T-cell (primary cell): ENCODE data around the gene IFNLR1. TPM values are rescaled to one million over a fixed set of nuclear protein-coding genes. Genes with fewer than 3 reads are reported as not detected.
A peak's percentile ranks its signal among the peaks of the same experiment; 100 is the strongest.

Source experiments
- ATAC-seq, 4 experiments: fragments of 200-7000 bp in 3 of 4; fragments of 150-1000 bp in 1 of 4; cut with Tn5 transposase; replicated peaks in 1 of 4; 1 replicate in 3 of 4; 2 replicates in 1 of 4; pipeline ENCODE4 v1.10.0; 2021; ENCODE audit warnings: moderate library complexity in 3 of 4, mild to moderate bottlenecking in 2 of 4, moderate number of reproducible peaks in 1 of 4
- CTCF ChIA-PET, 2 donors: fragments of 300-600 bp; sonication (Branson Sonifier 250); formaldehyde crosslinking; loops; one replicate each; lab custom pipeline; 2022; ENCODE audit warnings: antibody characterized with exemption in 2 of 2; lab: Charles Lee
- POLR2A ChIA-PET, 2 donors: fragments of 300-600 bp; sonication (Branson Sonifier 250); formaldehyde crosslinking; loops; one replicate each; lab custom pipeline; 2022; ENCODE audit warnings: antibody characterized with exemption in 2 of 2; lab: Charles Lee
- DNase-seq, 35 experiments: peaks; one replicate each; pipeline versions ENCODE4 v3.0.0 to v3.0.0-alpha.2; 2013 to 2023
- H3K27ac ChIP-seq: one replicate; pipeline ENCODE4 v1.5.1; 2013; ENCODE audit warnings: low read length
- H3K27me3 ChIP-seq, 2 experiments: replicated peaks in 1 of 2; 1 replicate in 1 of 2; 2 replicates in 1 of 2; pipeline versions ENCODE4 v1.6.1 to v1.7.0; 2013; ENCODE audit warnings: low read length in 1 of 2, mixed read lengths in 1 of 2; ENCODE audit not compliant: control insufficient read depth in 2 of 2, insufficient read depth in 2 of 2; ENCODE audit errors: extremely low read depth in 1 of 2
- H3K36me3 ChIP-seq, 2 donors: 1 replicate in 1 of 2; 2 replicates in 1 of 2; pipeline versions ENCODE4 v1.6.1 to v1.7.0; 2013; ENCODE audit warnings: low read length in 1 of 2; ENCODE audit not compliant: control insufficient read depth in 2 of 2, insufficient read depth in 1 of 2; ENCODE audit errors: extremely low read depth in 1 of 2
- H3K4me1 ChIP-seq, 2 experiments: 1 replicate in 1 of 2; 2 replicates in 1 of 2; pipeline versions ENCODE4 v1.6.1 to v1.7.0; 2013; ENCODE audit warnings: low read length in 2 of 2, mixed read lengths in 1 of 2; ENCODE audit not compliant: insufficient read depth in 2 of 2, control insufficient read depth in 1 of 2; ENCODE audit errors: extremely low read depth in 1 of 2
- H3K4me3 ChIP-seq, 2 donors: 1 replicate in 1 of 2; 2 replicates in 1 of 2; pipeline versions ENCODE4 v1.5.1 to v1.7.0; 2013; ENCODE audit warnings: mild to moderate bottlenecking in 2 of 2, low read length in 1 of 2, moderate library complexity in 1 of 2; ENCODE audit not compliant: control insufficient read depth in 1 of 2; ENCODE audit errors: extremely low read depth in 1 of 2
- H3K9me3 ChIP-seq: 2 replicates; pipeline ENCODE4 v1.7.0; 2013
- H3K27ac Mint-ChIP-seq, 2 donors: one replicate each; pipeline ENCODE4 v1.8.0; 2020 to 2021; ENCODE audit warnings: mild to moderate bottlenecking in 2 of 2, mixed read lengths in 2 of 2
- H3K27me3 Mint-ChIP-seq, 2 donors: one replicate each; pipeline ENCODE4 v1.8.0; 2021 to 2022; ENCODE audit warnings: mixed read lengths in 2 of 2
- H3K36me3 Mint-ChIP-seq: one replicate; pipeline ENCODE4 v1.8.0; 2021; ENCODE audit warnings: mixed read lengths
- H3K4me1 Mint-ChIP-seq, 3 donors: one replicate each; pipeline ENCODE4 v1.8.0; 2020 to 2022; ENCODE audit warnings: mixed read lengths in 3 of 3, mild to moderate bottlenecking in 1 of 3
- H3K4me3 Mint-ChIP-seq, 3 donors: one replicate each; pipeline ENCODE4 v1.8.0; 2020 to 2022; ENCODE audit warnings: mild to moderate bottlenecking in 3 of 3, mixed read lengths in 3 of 3, moderate library complexity in 3 of 3
- H3K9me3 Mint-ChIP-seq, 3 donors: one replicate each; pipeline ENCODE4 v1.8.0; 2020 to 2022; ENCODE audit warnings: mixed read lengths in 3 of 3
- WGBS: methylation state at CpG from one replicate; pipeline ENCODE4 v1.1.5; 2013; ENCODE audit warnings: missing lambda C conversion rate; ENCODE audit not compliant: insufficient coverage; 5-methylcytosine and 5-hydroxymethylcytosine counted together
- total RNA-seq, 35 experiments: library from RNA in 6 of 35; stranded (reverse) in 6 of 35; fragments of 120-200 nt in 1 of 35; gene quantifications; one replicate each; pipeline versions ENCODE4 v1.2.1 to v1.2.4 and lab custom pipeline; 2013 to 2026

The IFNLR1 gene
- total RNA-seq, 5 donors from 2014 or later (not counting 1 experiment from before 2014, with no cell fraction given), result 2.4 to 7.0 (median 6.0) TPM

DNA sequence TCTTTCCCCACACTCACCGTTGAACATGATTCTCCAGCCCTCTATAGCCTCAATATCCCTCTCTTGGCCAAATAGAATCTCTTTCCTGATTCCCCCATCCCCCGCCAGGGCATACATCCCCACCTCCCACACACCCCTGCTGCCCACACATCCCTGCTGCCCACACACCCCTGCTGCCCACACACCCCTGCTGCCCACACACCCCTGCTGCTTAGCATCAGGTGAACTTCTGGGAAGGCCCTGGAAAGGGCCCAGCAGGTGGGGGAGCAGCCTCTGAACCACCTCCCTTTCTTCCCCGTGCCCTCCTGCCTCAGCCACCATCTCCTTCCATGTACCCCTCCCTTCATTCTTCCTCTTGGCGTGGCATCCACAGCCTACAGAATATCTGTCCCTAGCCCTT is 15.9 kb upstream of the IFNLR1 start:
- Mint-ChIP-seq H3K36me3 (no peaks in the 10 kb centered on the region), H3K27ac (no peak overlapping the region), H3K4me1 (peaks cover 5 to 13% (median 7%) of the 10 kb centered on the region in 3 donors), H3K9me3 (no peaks in the 10 kb centered on the region), H3K27me3 (peaks cover 0 to 4% of the 10 kb centered on the region in 2 donors), H3K4me3 (no peak overlapping the region)
- no peaks in the 10 kb centered on the region for H3K36me3 ChIP-seq
- H3K27ac ChIP-seq, result no peak overlapping the region
- ATAC-seq, result no peak
- DNase-seq, result no peak
- POLR2A ChIA-PET, result no interaction called here
- H3K27me3 ChIP-seq, result peaks cover 0 to 18% of the 10 kb centered on the region in 2 experiments
- CTCF ChIA-PET, result interaction anchor here (1.3 to 6.0 kb wide), 2 partner anchors 188 to 190 kb away, joined by 5 to 196 read pairs; no protein-coding TSS in a partner anchor
- 81% methylated on average over 4 of the region's 4 CpGs for WGBS
- no peak overlapping the region for H3K4me3 ChIP-seq
- H3K4me1 ChIP-seq, result peaks cover 4 to 7% of the 10 kb centered on the region in 2 experiments
- no peaks in the 10 kb centered on the region for H3K9me3 ChIP-seq

DNA sequence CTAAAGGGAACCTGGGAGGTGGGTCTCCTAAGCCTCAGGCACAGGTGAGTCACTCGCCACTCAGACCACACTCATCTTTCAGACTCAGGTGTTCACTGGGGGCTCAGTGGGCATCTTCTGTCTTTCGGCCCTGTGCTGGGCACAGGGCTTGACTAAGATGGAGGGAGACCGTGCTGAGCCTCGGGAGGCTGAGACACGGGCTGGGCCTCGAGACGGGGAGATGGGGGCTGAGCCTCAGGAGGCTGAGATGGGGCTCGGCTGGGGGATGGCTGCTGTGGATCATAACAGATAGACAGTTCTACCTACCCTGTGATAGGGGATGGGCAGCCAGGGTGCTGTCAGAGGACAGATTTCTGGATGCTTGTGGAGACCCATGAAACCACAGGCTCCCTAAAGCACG is 15.5 kb upstream of the IFNLR1 start:
- no peaks in the 10 kb centered on the region for H3K36me3 ChIP-seq
- no peaks in the 10 kb centered on the region for H3K9me3 ChIP-seq
- ChIA-PET CTCF (interaction anchor here (0.6 to 6.0 kb wide), 4 partner anchors 190 to 628 kb away, joined by 3 to 196 read pairs (median 5); partner anchors contain the start of gene NIPAL3 (in 1 of the 2)), POLR2A (no interaction called here)
- Mint-ChIP-seq H3K9me3 (no peaks in the 10 kb centered on the region), H3K27ac (no peak overlapping the region), H3K4me1 (peaks cover 5 to 13% (median 7%) of the 10 kb centered on the region in 3 donors), H3K36me3 (no peaks in the 10 kb centered on the region), H3K27me3 (peaks cover 0 to under 1% of the 10 kb centered on the region in 2 donors), H3K4me3 (no peak overlapping the region)
- WGBS, result 98% methylated on average over 7 of the region's 9 CpGs
- DNase-seq (no peak), ATAC-seq (no peak)
- H3K27ac ChIP-seq, result no peak overlapping the region
- no peak overlapping the region for H3K4me3 ChIP-seq
- peaks cover 0 to 18% of the 10 kb centered on the region in 2 experiments for H3K27me3 ChIP-seq
- peaks cover 4 to 7% of the 10 kb centered on the region in 2 experiments for H3K4me1 ChIP-seq

DNA sequence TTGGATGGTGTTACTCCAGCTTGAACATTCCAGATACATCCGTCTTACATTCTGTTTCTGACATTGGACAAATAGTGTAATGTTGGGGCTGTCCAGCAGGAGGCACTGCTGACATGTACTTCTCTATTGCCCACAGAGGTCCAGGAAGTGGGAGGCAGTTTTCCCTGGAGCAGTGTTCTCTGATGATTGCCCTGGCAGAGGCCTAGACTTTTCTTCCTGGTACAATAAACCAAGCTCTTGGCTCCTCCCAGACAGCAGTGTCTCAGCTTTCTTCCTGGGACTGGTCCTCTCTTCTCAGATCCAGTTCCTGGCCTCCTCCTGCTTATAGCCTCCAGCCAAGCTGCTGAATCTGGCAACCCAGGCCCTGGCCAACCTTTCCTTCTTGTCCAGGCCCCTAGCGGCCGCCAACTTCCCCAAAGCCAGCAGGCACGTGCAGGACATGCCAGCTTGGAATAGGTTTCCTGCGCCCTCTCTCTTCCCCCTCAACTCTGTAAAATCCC is 14.9 kb upstream of the IFNLR1 start:
- H3K4me1 ChIP-seq, result peaks cover 4 to 7% of the 10 kb centered on the region in 2 experiments
- H3K9me3 ChIP-seq, result no peaks in the 10 kb centered on the region
- no peak overlapping the region for H3K4me3 Mint-ChIP-seq
- WGBS, result 77% methylated on average over 2 of the region's 5 CpGs
- H3K27me3 Mint-ChIP-seq, result no peaks in the 10 kb centered on the region
- no peaks in the 10 kb centered on the region for H3K36me3 Mint-ChIP-seq
- POLR2A ChIA-PET, result no interaction called here
- no peaks in the 10 kb centered on the region for H3K36me3 ChIP-seq
- H3K27ac Mint-ChIP-seq, result no peak overlapping the region
- no peak overlapping the region for H3K27ac ChIP-seq
- CTCF ChIA-PET, result interaction anchor here (0.6 to 6.0 kb wide), 6 partner anchors 189 to 629 kb away, joined by 3 to 196 read pairs (median 6); partner anchors contain the start of gene NIPAL3 (in 1 of the 2)
- DNase-seq (peak in 30 of 35 experiments; percentile 10 to 74 (median 38)), ATAC-seq (peak in 3 of 4 experiments; percentile 35 to 54 (median 51))
- H3K4me3 ChIP-seq, result no peak overlapping the region
- peaks cover 5 to 13% (median 7%) of the 10 kb centered on the region in 3 donors for H3K4me1 Mint-ChIP-seq
- H3K27me3 ChIP-seq, result peaks cover 0 to 18% of the 10 kb centered on the region in 2 experiments
- no peaks in the 10 kb centered on the region for H3K9me3 Mint-ChIP-seq

DNA sequence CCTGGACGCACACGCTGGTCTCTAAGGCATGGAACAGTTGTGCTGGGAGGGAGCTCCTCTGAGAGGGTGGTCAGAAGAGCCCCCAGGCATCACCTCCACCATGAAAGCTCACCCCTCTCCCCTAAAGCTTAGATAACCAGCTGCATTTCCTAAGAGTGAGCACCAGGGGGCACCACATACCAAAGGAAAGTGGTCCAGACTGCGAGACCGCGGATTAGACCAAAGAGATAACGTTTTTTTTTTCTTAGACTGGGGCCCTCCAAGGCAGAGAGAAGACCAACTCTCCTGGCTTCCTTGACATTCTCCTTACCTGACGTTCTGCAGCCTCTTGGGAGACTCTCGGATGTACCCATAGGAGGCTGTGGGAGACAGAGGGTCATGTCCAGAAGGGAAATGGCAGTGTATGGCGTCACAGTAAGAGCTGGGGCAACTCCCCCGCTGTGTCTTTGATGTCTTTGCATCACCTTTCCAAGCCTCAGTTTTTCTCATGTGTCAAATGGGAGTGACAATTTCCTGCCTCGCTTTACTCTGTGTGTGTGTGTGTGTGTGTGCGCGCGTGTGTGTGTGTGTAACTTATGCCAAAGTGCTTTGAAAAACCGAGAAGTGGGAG is 12.3 kb upstream of the IFNLR1 start:
- Histone ChIP-seq H3K4me3 (peak overlapping the region in 1 of 2 donors; percentile 25), H3K4me1 (peaks cover 4 to 7% of the 10 kb centered on the region in 2 experiments), H3K9me3 (no peaks in the 10 kb centered on the region), H3K36me3 (no peaks in the 10 kb centered on the region), H3K27me3 (peaks cover 0 to 5% of the 10 kb centered on the region in 2 experiments), H3K27ac (no peak overlapping the region)
- 21% methylated on average over 3 of the region's 15 CpGs for WGBS
- no peaks in the 10 kb centered on the region for H3K9me3 Mint-ChIP-seq
- ChIA-PET CTCF (interaction anchor here (0.6 to 6.0 kb wide), 28 partner anchors 9 to 1054 kb away, joined by 3 to 196 read pairs (median 6); partner anchors contain the start of genes NIPAL3 (in 1 of the 2) and STPG1 (in 1 of the 2)), POLR2A (interaction anchor here (0.6 to 1.3 kb wide), 7 partner anchors 9 to 1705 kb away, joined by 3 to 4 read pairs (median 3); no protein-coding TSS in a partner anchor)
- H3K4me1 Mint-ChIP-seq, result peaks cover 5 to 20% (median 7%) of the 10 kb centered on the region in 3 donors
- no peaks in the 10 kb centered on the region for H3K36me3 Mint-ChIP-seq
- peak overlapping the region; percentile 43 to 62 (median 61) for H3K4me3 Mint-ChIP-seq
- no peaks in the 10 kb centered on the region for H3K27me3 Mint-ChIP-seq
- DNase-seq, result peak; percentile 53 to 88 (median 69)
- peak overlapping the region in 1 of 2 donors; percentile 66 for H3K27ac Mint-ChIP-seq
- peak; percentile 71 to 87 (median 76) for ATAC-seq

DNA sequence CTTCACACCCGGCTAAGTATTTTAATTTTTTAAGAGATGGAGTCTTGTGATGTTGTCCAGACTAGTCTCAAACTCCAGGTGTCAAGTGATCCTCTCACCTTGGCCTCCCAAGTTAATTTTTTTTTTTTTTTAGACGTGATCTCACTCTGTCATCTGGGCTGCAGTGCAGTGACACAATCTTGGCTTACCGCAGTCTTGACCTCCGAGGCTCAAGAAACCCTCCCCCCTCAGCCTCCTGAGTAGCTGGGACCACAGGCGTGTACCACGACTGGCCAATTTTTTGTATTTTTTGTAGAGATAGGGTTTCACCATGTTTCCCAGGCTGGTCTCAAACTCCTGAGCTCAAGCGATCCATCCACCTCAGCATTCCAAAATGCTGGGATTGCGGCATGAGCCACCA is 11.7 kb upstream of the IFNLR1 start:
- Mint-ChIP-seq H3K27ac (no peak overlapping the region), H3K4me3 (no peak overlapping the region), H3K9me3 (no peaks in the 10 kb centered on the region), H3K36me3 (no peaks in the 10 kb centered on the region), H3K4me1 (peaks cover 5 to 20% (median 7%) of the 10 kb centered on the region in 3 donors), H3K27me3 (no peaks in the 10 kb centered on the region)
- ATAC-seq, result no peak
- H3K27me3 ChIP-seq, result no peaks in the 10 kb centered on the region
- no peak overlapping the region for H3K4me3 ChIP-seq
- no peak for DNase-seq
- no peaks in the 10 kb centered on the region for H3K9me3 ChIP-seq
- WGBS, result no CpG with 5 or more reads among the region's 8 CpGs
- H3K4me1 ChIP-seq, result peaks cover 4 to 7% of the 10 kb centered on the region in 2 experiments
- ChIA-PET CTCF (interaction anchor here (0.5 to 6.0 kb wide), 30 partner anchors 9 to 1055 kb away, joined by 3 to 196 read pairs (median 5); partner anchors contain the start of genes NIPAL3 (in 1 of the 2) and STPG1 (in 1 of the 2)), POLR2A (interaction anchor here (0.7 to 1.2 kb wide), 5 partner anchors 192 to 547 kb away, joined by 3 to 4 read pairs (median 3); no protein-coding TSS in a partner anchor)
- no peak overlapping the region for H3K27ac ChIP-seq
- no peaks in the 10 kb centered on the region for H3K36me3 ChIP-seq

- Mint-ChIP-seq H3K9me3 (no peaks in the 10 kb centered on the region), H3K27me3 (no peaks in the 10 kb centered on the region), H3K27ac (no peak overlapping the region), H3K4me1 (peaks cover 11 to 40% (median 24%) of the 10 kb centered on the region in 3 donors), H3K36me3 (no peaks in the 10 kb centered on the region), H3K4me3 (no peak overlapping the region)
- ChIA-PET CTCF (interaction anchor here in 1 of 2 donors (0.5 to 0.7 kb wide), 2 partner anchors 73 to 418 kb away, joined by 3 to 4 read pairs; no protein-coding TSS in a partner anchor), POLR2A (no interaction called here)
- 93% methylated on average over 19 of the region's 22 CpGs for WGBS
- DNase-seq (no peak), ATAC-seq (no peak)
- Histone ChIP-seq H3K36me3 (no peaks in the 10 kb centered on the region), H3K4me3 (no peak overlapping the region), H3K9me3 (no peaks in the 10 kb centered on the region), H3K27ac (no peak overlapping the region), H3K27me3 (no peaks in the 10 kb centered on the region), H3K4me1 (peaks cover 4 to 21% of the 10 kb centered on the region in 2 experiments)
Observed at GRCh38 chr1:24195874-24196273, 8.8 kb upstream of the IFNLR1 start.
